SK-N-DZ (cell line): ENCODE measurements around the gene NFIA.

Experiments
- DNase-seq: peaks from one replicate; pipeline ENCODE4 v3.0.0-alpha.2; 2015; ENCODE audit warnings: low spot score

NFIA gene

DNA sequence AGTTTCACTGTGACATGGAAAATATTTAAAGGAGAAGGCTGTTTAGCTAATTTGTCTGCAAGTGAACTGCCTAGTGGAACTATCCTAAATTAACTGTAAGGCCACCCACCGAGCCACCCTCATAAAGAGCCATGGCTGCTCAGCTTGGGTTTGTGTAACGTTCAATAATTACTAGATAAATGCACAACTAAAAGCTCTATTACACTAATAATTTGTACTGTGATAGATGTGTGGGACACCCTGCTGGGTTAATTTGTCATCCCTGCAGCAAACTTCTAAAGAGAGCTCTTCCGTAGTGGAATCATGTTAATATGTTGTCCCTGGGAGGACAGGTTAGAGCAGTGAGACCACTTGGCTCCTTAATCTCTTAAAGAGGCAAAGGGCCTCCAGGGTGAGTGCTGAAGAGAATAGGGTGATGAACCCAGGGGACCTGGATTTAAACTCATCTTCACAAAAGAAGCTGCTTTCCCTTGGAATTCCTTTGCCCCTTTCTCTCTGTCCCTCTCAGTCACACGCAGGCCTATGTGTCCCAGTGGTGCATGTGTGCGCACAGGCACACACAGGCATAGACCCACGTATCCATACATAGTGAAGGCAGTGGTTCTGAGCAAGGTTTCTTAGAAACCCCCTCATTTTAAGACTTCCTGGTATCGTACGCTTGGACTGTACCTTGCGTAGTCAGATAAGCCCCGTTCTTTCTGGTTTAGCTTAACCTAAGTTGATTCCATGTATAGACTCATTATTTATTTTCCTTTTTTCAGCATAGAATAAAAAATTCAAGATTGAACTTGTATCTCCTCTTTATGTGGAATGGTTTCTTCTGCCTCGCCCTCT, 310.3 kb downstream of the NFIA start:
- DNase-seq, result peak; percentile 14

DNA sequence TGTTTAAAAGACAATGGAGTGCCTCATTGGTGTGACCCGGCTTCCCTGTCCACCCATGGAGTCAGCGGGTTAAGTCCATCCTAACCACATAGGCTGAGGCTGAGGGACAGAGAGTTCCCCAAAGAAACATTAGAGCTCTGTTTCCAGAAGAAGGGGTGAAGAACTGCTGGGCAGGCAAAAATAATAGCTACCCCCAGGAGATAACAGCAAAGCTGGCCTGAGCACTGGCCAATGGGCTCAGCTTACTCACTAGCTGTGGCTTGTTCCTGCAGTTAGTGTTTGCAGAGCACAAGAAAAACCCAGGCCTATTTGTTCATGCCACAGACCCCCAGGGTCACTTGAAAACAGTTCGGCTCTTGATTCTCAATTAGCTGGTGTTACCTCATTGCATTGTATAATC, 311.2 kb downstream of the NFIA start:
- DNase-seq, result no peak

DNA sequence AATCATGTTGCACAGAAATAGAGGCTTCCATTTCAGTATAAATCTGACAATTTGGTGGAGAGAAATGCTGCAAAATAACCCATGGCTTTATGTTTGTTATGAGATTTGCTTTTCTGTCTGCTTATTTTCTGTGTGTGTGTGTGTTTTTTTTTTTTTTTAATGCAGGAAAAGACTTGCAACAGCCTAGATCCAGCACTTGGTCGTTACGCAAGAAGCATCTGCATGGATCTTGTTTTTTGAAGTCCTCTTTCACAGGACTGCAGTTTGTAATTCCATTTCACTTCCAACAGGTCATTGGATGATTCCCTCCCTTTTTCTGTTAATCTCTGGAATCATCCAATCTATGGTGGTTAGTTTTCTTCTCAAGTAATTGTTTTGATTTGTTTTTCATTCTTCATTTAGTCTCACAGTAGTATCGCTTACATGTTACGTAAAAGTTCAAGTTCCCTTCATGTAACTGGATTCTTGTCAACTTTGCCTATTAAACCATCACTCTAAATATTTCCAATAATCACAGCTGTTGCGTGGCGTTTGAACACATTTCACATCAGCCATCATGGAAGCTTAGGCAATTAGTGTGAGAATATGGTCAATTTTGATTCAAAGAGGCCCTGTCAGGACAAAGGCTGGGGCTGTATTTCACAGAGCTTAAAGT, 312.9 kb downstream of the NFIA start:
- DNase-seq, result no peak

DNA sequence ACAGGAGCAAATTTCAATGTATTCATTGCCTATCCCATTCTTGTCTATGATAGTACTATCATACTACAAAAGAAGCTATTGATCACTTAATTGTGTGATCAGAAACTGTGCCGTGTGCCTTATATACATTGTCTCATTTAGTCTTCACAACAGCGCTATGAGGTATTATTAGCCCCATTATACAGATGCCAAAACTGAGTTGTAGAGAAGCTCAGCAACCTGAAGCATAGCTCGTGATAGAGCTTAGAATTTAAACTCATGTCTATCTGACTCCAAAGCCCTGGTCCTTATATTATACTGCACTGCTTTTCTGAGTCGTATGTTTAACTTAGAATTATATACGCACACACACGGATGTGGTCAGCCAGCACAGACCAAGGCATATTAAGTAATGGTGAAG, 315.1 kb downstream of the NFIA start:
- no peak for DNase-seq

- peak; percentile 19 for DNase-seq
Measured at GRCh38 chr1:61397935-61398334, 315.6 kb downstream of the NFIA start.

DNA sequence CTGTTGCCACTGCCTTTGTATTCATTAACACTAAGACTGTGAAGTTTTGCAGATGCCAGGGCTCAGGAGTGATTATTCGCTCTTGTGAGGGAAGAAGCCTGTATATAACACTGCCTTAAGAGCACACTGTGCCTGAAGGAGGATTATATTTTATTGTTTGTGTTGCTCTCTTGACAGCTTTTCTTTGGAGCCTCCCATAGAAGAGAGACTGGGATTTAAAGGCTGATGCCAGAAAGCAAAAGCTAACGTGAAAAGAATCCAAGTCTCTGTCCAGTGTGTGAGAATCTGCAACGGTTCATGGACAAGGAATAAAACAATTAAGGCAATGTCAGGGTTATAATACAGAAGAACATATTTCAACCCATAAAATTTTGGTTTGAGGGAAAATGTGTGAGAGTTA, 316.8 kb downstream of the NFIA start:
- DNase-seq, result no peak

GRCh38 chr1:61400131-61400770, 317.9 kb downstream of the NFIA start:
- DNase-seq, result no peak

GRCh38 chr1:61400997-61401396, 318.6 kb downstream of the NFIA start:
- no peak for DNase-seq

DNA sequence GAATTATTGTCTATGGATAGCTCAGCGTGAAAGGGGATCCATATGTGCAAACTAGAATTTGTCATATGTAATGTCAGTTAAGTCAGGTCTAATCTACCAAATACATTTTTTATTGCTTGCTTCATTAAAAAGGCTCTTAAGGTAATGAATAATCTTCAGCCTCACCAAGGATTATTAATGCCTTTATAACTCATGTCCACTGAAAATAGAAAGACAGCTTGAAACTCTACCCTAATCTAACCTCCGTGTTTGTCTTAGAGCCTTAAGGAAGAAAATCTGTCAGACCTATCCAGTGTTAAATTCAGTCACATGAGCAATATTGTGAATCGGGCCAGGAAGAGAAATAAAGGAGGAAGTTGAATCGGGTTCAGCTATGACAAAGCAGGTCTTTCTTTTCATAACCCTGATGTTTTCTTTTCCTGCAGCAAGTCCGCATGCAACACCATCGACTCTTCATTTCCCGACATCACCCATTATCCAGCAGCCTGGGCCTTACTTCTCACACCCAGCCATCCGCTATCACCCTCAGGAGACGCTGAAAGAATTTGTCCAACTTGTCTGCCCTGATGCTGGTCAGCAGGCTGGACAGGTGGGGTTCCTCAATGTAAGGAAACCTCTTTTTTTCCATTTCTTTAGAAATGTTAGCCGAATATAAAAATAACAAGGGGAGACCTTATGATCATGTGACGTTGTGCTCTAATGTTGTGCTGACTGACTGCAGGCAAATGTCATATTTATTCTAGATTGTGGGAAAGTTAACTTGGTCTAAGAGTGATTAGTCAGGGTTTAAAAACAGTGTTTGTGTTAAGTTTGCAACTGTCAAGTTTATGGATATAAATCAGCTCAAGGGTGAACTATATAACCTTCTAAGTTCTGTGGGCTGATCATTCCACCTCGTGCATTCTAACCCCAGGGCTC, 321.6 kb downstream of the NFIA start:
- no peak for DNase-seq

DNA sequence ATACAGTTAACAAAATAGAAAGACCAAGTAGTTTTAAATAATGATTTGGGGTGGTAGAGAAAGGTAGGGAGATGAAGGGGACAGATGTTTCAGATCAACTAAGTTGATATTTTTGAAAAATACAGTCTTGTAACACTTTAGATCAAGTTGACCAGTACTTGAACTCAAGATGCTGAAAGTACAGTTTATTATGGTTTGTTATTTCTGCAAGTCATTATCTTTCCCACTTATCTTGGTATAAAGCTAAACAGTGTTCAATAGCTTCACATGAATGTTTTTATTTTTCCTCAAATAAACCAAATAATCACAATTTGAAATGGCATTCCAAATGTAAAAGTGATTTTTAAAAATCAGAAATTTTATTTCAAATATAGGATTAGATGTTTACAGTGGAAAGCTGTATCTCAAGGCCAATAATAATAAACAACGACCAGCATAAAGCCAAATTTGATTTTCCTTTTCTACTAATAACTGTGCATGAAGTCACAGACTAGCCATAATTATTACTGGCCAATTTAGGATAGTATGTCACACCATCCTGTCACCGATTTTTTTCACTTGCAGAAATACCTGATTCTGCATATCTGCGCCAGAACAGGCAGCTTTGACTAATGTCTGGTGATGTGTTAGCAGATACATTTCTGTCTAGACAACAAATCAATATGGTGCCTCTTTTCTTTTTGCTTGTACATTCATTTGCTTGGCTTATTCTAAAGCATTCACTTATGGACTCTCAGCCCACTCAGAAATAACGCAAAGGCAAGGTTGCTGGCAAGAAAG, 322.4 kb downstream of the NFIA start:
- DNase-seq, result no peak

GRCh38 chr1:61406467-61406866, 324.1 kb downstream of the NFIA start:
- DNase-seq, result no peak

DNA sequence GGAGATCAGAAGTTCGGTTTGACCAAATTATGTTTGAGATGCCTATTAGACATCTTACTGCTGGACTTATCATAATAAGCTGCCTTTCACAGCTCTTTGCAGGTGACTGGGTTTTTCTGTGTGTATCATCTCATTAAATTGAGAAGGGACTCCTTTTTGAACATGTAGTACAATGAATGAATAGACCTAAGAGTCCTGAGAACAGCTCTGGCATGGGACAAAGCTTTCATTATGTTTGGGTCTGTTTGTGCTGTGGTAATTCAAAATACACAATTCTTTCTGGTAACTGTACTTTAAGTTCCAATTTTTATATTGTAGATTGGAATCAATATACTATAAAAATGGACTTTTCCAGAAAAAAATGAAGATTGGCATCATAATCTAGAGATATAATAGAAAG, 330.2 kb downstream of the NFIA start:
- no peak for DNase-seq

DNA sequence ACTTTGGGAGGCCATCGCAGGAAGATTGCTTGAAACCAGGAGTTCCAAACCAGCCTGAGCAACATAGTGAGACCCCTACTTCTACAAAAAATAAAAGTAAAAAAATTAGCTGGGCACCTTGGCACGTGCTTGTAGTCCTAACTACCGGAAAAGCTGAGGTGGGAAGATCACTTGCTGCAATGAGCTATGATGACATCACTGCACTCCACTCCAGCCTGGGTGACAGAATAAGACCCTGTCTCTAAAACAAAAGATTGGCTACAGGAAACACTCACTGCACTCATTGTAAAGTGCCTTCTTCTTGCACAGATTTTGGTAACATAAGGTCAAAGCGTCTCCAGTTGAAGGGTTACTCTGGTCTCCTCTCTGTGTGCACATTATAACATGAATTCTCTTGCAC, 336.8 kb downstream of the NFIA start:
- DNase-seq, result no peak

GRCh38 chr1:61419657-61420056, 337.3 kb downstream of the NFIA start:
- no peak for DNase-seq

- DNase-seq, result no peak
Measured at GRCh38 chr1:61420243-61420642, 337.9 kb downstream of the NFIA start.

DNA sequence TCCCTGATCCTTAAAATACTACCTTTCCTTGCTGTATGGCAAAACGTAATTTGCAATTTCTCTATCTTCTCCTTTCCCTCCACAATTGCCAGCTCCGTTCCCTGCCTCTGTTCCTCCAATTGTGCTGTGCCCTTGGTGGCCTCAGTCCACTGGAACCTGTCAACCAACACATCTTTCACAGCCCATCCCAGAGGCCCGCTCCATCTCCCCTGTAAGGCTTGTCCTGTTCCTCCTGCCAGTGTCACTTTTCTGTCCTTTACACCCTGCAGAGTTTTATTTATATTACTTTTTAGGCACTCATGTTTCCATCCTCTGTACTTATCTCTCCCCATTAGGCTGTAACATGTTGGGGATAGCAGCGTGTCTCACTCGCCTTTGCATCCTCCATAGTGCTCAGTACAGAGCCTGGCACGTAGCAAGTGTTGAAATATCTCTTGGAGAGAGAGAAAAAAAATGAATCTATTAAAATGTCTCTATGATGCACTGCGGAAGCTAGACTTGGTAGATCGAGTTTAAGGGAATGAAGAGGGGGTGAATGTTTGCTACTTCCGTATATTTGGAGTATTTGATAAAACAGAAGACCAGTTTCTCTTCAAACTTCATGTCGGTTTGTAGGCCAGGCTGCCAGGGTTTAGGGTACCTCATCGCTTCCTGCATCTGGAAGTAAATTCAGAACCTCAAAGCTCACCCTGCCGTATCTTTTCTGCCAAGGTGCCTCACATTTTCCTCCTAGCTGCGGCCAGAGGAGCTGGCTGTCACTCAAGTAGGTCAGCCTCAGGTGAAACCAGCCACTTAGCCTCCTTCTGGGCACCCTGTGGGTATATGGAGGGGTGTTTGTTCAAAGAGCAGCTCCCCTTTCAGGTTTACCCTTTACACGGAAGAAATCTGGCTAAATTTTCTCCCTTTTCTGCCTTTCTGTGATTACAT, 338.8 kb downstream of the NFIA start:
- DNase-seq, result no peak

- no peak for DNase-seq
Measured at GRCh38 chr1:61423643-61424042, 341.3 kb downstream of the NFIA start.

GRCh38 chr1:61424382-61424781, 342.0 kb downstream of the NFIA start:
- peak; percentile 25 for DNase-seq

DNA sequence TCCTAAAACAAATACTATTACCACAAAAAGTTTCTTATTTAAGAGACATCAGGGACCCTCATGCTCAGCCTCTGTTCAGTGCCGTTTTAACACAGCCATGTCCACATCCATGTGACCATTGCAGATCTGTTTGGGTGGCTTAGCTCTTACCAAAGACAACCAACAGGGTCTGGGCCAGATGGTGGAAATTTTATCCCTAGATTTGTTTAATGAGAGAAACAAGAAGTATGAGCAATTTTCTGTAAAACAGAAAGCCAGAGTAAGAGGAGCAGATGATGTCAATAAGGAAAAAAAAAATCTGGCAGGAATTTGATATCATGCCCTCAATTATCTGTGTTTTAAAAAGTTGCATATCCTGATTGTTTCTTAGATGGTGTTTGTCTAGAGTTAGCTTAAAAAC, 342.7 kb downstream of the NFIA start:
- DNase-seq, result no peak

DNA sequence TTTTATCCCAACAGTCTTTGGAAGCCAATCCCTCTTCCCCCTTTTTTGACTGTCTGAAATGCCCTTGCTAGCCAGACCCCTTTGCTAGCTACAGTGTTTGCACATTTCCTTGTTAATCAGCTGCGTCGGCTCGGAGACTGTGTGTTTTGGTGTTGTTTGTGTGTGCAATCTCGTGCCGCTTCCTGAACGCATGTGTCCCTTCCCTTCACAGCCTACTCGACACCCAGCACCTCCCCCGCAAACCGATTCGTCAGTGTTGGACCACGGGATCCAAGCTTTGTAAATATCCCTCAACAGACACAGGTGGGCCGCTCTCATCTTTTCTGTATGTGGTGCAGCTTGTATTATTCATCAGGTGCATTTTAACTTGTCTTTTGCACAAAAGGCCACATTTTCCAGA, 343.9 kb downstream of the NFIA start:
- DNase-seq, result no peak
